NCI-H2227 treated with DMSO at 0.1 percent for 48 hours (cell line): ENCODE measurements around the gene PEMT.

ENCODE experiments used
- DNase-seq: peaks from one replicate; lab custom pipeline; 2025; lab: John Stamatoyannopoulos, UW

The PEMT gene

GRCh38 chr17:17553217-17554195 lies 38.0 kb downstream of the PEMT start:
- no peak for DNase-seq

GRCh38 chr17:17552351-17553216 lies 38.9 kb downstream of the PEMT start:
- DNase-seq = no peak

DNA sequence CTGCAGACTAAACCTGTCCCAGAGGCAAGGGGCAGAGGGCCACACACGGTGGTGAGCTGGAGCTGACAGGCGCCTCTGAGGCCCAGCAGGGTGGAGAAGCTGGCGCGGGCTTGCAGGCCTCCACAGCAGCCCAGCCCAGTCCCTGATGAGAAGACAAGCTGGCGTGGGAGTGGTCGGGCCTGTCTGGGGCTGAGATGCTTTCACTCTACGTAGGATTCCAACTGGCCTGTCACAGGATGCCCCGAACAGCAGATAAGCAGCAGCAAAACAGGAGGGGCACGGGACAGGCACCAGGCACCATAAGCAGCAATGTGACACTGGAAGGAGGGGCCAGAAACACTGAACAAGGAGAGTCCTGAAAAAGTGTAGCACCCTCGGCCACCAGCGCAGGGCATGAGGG lies 40.1 kb downstream of the PEMT start:
- DNase-seq = peak; percentile 31

DNA sequence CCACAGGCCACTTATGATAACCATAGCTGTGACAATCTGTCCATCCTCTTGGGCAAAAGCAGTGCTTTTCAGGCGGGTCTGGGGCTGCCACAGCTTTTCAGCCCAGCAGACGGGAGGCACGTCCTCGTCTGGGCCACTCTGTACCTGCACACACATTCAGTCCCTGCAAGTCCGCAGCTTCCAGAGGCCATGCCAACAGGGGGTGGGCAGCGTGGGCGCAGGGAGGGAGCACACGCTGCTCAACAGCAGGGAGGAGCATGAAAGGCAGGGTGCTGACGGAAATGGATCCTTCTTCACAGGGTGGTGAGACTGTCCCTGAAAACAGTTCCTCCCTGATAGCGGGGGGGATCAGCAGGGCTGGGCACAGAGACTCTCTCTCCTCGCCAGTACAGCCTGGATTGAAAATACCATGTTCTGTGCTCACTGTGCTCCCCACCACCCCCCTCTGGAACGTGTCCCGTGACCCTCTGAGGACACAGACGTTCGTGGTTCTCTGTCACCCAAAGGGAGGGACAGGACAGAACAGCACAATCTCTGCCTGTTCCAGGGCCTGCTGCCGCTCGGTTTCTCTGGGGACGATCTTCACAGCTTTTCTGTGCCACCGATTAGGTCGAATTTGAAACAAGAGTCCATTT lies 41.7 kb downstream of the PEMT start:
- DNase-seq = no peak

DNA sequence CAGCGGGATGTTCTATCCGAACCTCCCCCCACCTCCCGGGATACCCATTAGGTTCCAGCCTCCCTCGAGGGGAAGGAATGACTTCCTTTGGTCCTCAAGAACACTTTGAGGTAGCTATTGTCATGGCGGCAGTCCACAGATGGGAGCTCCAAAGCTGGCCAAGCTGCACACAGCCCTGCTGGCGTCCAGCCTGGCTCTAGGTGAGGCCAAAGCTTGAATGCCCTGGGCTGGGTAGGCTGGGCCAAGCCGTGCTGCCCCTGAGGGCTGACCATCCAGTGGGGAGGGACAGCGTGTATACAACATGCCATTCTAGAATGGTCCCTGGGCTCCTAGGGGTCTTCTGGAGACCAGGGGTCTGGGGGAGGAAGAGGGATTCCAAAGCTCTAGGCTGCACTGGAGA lies 43.5 kb downstream of the PEMT start:
- DNase-seq = no peak

- DNase-seq = no peak
Observed at GRCh38 chr17:17547210-17547764, 44.2 kb downstream of the PEMT start.

DNA sequence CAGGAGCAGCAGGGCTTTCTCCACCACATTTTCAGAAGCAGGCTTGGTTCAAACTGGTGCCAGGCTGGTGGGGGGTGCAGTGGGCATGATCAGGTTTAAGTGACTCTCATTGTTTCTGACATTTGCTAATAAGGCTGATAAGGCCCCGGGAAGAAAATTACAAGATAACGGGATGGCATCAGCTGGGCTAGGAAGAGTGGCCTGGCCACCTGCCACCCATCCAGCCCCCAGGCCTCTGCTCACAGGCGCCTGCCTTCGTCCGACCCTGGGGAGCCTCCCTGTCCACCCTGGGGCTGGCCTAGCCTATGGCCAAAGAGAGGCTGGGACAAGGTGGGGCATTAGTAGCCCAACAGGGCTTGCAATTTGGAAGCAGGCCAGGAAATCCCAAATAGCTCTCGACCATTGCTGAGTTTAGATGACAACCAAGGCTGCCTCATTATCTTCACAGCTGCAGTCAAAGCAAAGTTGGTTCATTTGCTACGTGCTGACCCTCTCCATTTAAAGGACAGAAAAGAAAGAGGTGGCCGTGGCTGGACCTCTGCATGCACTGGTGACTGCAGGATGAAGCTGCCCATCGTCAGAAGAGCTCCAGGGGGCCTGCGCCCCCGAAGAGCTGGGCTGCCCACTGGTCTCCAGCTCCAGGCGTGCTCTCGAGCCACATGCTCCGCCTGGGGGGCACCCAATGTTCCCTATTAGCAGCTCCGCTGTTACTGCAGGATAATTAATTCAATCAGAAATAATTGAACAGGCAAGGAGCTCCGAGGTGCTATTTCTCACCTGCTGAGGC lies 44.9 kb downstream of the PEMT start:
- DNase-seq = no peak

DNA sequence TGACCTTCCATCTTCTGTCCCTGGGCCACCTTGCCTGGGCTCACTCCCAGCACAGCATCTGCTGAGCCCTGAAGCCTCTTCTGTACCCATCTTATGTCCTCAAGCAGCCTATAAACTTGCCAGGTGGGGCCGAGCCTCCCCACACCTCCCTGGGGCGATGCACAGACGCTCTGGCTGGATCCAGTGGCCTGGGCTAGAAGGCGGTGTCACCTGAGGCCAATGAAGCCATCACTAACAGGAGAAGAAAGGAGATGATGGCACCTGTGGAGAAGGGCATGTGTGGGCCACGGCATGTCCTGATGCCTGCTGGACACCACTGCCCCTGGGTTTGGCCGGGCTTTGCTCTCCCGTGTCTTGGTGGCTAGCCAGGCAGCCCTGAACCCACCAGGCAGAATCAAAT lies 45.5 kb downstream of the PEMT start:
- no peak for DNase-seq

GRCh38 chr17:17545031-17545820 lies 46.3 kb downstream of the PEMT start:
- no peak for DNase-seq

DNA sequence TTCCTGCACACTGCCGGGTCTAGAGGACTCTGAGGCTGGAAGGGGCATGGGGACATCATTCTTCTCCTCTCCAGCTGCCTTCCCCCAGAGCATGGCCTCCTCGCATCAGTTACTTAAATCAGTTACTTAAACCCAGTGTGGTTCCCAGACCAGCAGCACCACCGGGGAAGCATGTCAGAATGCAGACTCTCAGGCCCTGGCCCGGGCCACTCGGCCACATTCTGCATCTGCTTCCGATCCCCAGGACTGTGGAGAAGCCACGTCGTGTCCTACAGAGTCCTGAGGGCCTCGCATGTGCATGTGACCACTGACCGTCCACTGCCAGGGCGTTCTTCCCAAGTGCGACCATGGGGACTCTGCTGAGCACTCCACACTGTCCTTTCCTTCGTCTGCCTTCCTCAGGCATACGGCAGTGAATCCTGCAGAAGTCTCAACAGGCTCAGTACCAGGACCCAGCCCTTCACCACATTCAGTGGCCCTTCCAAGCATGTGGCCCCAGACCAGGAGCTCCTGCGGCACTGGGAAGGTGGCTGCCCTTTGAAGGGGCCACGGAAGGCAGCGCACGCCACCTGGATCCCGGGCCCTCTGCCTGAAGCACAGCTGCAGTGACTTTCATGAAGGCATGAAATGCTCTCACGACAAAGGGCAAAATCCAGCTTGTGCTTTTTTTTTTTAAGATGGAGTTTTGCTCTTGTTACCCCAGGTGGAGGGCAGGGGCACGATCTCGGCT lies 48.4 kb downstream of the PEMT start:
- DNase-seq = no peak

- no peak for DNase-seq
Observed at GRCh38 chr17:17541640-17542001, 49.9 kb downstream of the PEMT start.

DNA sequence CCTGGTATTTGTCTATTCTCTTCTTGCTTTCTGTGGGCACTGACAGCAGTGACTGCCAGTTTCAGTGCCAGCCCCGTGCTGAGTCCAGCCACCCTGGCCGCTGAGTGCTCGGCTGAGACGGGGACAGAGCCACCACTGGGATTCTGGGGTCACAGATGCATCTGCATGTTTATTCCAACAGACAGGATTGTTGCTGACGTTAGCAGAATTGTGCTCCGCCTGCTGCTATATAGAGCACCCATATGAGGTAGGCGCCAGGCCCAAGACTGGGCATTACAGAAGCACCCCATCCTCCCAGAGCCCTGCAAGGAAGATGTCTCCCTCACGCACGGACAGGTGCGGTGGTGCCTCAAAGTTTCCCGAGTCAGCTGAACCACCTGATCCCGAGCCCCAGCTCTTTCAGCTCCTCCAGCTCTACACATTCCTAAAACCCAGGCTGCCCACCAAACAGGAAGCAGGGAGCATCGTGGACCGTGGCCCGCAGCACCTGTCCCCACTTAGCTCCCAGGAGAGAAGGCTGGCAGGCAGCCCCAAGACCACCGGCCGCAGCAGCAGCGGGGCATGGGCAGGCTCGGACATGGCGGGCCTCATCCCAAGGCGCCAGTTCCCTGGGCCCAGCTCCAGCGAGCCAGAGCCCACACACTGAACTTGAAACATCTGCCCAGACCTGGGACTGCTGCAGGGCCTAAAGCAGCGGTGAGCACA lies 50.4 kb downstream of the PEMT start:
- no peak for DNase-seq

DNA sequence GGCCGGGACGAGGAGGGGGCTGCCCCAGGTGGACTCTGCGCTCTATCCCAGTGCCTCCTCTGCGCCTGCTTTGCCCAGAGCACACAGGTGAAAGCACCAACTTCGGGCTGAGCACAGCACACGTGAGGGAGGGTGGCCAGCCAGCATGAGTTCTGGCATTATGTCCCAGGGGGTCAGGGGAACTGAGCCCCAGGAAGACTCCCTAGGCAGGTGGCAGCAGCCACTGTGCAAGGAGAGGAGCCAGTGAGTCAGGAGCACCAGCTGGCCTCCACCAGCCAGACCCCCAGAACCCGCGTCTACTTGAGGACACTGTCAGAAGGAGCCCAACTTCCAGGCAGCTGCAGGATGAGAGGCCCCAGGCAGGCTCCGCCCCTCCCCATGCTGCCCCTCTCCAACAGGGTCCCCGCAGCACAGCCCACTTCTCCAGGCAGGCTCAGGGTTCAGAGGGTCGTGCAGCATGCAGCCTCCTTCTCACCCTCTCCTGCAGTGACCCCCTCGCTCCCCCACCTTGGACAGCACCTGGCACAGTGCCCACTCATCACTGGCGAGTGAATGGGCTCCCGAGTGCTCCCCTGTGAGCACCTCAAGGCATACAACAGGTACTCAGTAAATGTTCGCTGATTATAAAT lies 51.1 kb downstream of the PEMT start:
- no peak for DNase-seq

DNA sequence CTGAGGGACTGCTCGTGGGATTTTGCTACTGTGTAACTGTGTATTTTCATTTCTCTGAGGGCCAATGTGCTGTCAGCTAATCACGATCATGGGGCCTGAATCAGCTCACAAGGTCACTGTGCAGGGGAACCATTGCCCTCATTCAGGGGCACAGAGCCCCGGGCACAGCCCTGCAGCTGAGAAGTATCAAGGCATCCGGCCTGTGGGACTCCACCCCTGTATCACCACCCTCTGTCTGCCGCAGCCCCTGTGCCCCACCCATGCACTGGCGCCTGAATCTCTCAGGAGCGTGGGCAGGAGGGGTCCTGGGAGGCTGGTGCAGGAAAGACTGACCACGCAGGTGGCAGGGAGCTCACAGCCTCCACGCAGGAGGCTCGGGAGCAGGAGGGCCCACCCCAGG lies 51.9 kb downstream of the PEMT start:
- DNase-seq = no peak

DNA sequence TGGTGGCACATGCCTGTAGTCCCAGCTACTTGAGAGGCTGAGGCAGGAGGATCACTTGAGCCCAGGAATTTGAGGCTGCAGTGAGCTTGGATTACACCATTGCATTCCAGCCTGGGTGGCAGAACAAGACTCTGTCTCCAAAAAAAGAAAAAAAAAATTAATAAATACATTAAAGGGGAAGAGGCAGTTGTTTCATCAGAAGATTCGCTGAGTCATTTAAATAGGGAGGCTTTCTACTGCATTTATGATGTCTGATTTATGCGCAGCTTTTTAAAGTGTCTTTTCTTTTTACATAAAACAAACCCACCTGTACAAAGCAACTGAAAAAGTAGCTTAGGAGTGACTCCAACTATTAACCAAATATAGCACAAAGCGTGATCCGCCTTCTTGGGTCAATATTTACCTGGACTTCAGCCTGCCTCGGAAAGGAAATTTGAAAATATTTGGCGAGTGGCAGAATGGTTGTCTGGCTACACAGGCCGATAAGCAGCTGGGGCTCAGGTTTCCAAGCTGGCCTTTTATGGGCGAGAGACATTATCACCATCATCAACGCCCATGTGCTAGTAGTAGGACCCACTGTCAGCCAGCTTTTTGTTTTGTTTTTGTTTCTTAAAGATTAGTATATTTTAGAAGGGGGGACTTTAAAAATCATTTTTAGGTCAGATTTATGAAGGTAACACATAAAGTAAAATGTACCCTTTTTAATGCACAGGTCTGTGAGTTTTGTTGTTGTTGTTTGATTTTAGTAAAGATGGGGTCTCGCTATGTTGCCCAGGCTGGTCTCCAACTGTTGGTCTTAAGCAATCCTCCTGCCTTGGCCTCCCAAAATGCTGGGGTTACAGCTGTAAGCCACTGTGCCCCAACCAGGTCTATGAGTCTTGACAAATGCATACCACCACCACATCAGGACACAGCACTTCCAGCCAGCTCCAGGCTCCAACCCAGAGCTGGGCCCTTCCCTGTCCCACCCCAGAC lies 52.8 kb downstream of the PEMT start:
- DNase-seq = no peak

GRCh38 chr17:17537311-17538099 lies 54.0 kb downstream of the PEMT start:
- no peak for DNase-seq

GRCh38 chr17:17536702-17537101 lies 54.8 kb downstream of the PEMT start:
- no peak for DNase-seq
